GM19035 (cell line): ENCODE results near the gene RNLS.

Experiments used
- ATAC-seq: cut with Tn5 transposase; IDR thresholded peaks from one replicate; pipeline ENCODE4 v1.9.1; 2021; ENCODE audit not compliant: unreplicated experiment

Gene RNLS

DNA sequence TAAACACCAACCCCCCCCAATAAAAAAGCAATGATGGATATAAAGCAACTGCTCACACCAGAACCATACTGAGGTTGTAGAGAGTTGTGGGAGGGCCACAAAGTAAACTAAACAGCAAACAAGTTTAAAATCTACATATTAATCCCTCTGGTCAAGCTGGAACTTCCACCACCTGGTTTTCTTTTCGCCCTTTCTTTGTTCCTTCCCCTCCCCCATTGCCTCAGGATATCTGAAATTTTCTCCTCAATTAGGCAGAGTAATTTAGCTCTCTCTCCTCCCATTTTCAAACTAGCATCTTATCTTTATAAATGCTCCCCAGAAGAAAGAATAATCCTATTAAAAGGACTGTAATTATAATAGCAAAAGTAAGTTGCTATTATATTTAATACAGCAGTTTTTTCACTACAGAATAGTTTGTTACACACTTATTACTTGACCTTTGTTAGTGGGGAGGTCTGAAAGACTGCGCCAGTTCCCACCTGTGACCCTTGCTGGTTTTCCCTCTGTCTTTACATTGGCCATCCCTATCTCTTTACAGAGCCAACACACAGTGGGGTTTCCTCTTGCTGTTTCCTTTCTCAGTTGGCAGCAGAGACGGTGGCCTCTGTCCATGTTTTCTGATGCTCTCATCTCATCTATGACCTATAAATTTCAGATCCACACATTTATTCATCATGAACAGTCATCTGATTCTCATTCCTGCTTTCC is 235.4 kb downstream of the RNLS start:
- ATAC-seq: no peak

DNA sequence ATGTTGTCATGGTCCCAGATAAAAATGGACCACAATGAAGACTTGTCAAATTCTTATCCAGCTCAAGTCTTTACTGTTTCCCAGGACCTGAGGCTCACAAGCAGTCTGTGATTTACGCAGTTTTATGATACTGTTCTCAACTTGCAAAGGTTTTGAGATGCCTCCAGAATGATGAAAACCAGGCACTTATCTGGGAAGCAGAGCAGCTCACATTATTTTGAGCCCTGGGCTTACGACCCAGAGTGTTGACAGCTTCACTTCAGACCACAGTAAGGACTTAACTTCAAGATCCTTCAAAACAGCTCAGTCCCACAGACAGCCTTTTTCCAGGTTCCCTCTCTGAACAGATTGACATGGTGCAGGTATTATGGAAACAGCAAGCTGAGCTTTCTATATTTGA is 236.1 kb downstream of the RNLS start:
- no peak for ATAC-seq

DNA sequence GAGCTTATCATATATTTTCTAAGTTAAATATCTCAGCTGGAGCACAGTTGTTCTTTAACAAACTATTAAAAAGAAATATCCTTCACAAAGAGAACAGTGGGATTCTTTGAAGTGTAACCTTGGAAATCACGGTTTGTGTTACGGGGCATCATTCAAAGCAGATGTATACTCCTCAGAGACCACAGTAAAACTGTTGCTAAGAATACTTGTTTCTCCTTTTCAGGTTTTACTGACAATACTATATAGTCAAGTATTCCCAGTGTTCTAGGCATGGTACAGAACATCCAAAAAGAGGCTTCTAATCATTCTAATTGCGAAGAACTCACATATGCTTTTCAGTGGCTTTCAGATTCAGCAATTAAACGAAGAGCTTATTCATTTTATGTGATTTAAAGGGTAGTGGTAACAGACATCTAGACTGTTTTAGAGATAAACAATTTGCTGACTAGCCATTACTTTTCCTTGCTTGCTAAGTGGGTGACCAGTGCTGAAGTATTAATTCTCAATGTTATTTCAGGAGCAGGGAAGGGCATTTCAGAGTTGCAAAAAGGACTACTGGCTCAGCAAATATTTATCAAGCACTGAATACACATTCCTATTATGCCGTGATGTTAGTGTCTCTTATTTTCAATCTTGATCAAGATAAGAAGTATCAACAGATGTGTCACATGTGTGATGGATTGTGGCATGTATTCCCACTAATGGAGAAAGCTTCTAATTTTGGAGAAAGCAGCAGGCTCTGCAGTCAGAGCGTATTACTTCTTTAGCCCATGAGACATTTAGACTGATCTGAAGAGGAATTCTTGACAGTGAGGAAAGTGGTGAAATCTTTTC is 236.8 kb downstream of the RNLS start:
- ATAC-seq: no peak

DNA sequence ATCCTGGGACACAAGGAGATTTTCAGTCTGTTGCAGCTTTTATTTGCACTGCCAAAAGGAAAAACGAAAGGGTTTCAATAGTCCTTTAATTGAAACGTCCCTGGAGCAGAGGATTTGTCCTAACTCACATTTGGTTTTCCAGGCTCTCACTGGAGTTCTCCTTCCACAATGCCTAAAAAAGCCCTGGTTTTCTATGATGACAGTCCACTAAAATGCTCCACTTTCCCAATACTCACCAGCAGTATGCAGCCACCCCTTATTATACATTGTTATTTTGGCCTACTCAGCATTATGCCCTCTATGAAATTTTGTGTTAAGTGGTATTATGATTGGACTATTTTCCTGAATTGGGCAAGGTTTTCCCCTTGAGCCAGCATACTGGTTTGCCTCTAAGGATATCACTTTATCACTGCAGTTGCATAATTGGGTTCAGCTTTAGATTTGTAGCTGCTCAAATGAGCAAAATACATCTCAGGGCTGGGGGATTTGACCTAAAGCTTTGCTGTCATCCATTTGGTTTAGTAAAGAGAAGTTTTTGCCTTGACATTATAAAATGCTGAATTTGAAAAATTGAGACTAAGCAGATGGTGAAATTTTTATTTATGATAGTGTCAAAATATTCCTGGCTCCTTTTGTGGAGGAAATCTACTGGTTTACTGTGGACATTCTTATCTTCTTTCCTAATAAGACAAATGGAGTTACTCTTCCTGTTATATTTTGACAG is 239.2 kb downstream of the RNLS start:
- ATAC-seq: no peak

DNA sequence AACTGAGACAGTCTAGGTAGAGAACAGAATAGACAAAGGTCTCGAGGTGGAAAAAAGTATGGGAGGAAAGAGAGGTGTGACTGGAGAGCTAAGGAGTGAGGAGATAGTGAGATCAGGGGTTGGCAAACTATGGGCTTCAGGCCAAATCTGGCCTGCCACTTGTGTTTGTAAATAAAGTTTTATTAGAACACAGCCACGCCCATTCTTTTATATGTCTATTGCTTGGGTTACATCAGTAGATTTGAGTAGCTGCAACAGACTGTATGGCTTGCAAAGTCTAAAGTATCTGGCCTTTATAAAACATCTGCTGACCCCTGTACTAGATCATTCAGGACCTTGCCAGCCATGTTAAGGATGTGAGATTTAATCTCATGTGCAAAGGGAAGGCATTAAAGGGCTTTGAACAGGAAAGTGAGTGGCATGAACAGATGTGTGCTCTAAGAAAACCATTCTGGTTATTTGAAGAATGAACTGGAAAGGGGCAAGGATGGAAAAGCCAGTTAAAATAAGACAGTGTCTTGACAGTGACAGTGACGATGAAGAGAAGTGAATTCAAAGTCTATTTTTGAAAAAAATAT is 240.3 kb downstream of the RNLS start:
- no peak for ATAC-seq

DNA sequence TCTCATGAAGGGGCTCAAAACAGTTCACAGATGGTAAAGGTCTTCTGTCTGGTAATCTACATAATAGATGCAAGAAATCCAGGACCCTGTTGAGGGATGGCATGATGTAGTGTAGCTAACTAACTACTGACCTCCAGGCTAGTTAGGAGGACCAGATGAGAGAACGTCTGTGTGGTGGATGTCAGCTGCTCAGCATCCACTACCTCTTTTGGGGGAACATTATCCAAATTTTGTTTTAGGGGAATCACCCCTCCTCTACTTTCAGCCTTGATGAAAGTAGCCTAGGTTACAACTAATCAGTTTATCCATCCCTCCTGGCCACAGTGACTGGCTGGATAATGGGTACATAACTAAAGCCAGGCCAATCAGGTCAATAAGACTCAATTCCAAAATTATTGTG is 246.0 kb downstream of the RNLS start:
- no peak for ATAC-seq

DNA sequence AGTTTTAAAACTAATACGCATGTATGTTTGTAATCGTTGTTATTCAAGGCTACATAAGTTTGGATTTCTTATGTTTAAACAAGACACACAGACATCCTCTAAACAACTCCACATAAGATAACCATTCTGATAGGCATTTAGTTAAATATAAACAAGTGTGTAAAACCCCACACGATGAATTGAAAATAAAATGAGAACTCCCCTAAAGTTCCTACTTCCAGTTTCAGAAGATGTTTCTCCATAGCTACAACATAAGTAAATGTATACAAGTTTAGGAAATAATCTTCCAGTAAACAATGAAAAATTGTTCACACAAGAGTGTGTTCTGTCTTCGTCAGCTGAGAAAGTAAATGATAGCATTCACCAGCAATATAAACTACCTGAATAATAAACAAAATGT is 246.8 kb downstream of the RNLS start:
- no peak for ATAC-seq

DNA sequence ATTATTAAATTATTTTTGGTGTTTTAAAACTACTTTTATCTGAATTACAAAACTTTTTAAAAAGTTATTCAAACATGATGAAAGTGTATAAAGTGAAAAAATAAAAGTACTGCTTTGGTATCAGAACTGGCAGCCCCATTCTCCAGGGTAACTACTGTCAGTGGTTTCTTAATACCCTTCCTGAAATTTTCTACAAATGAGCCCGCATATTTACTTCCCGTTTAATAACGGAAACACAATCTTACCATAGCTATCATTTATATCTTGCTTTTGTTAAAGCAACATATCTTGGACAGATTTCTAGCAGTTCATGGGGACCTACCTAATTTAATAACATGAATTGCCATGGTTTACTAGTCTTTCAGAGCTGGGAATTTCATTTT is 249.9 kb downstream of the RNLS start:
- ATAC-seq: no peak

DNA sequence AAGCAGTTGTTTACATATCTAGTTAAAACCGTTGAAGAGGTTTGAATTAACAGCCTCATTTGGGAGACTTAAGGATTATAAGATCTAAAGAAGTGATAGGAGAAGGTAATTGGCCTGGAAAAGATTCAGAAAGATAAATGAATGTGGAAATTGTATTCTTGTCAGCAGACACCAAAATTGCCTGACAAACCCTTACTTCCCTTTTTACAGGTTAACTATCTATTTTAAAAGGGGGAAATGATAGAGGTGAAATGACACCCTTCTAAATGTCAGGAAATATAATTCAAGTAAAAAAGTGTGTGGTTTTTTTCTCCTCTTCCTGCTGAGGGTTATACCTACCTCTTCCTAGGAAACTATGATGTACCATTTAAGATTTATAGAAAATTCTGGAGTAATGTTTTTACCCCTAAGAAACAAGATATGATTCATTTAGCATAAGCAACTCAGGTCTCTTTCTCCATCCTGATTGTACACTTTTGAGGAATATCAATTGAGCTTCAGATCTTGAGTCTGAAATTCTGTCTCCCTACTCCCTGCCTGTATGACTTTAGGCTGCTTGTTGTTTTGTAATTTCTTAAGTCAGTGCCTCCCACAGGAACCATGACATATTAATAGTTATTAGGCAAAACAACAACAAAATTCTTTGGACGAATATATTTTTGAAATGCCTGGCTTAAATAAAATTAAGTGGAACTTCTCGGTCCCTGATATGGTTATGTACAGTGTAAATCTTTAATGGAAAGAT is 250.4 kb downstream of the RNLS start:
- no peak for ATAC-seq

DNA sequence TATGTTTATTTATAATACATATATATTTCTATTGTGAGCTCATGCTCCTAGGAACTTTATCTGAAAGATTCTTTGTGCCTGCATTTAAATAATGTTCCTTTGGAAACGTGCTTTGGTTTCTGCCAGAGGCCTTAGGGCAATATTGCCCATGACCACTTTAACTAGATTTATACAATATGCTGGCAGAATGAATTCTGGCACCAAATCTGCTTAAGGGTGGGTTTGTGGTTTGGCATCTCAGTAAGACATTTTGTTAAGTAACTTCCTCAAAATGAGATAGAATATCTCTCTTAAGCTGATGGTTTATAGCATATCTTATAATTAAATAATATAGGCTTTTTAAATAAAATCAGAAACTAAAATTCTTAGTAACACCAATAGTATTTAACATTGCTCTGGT is 252.9 kb downstream of the RNLS start:
- no peak for ATAC-seq

DNA sequence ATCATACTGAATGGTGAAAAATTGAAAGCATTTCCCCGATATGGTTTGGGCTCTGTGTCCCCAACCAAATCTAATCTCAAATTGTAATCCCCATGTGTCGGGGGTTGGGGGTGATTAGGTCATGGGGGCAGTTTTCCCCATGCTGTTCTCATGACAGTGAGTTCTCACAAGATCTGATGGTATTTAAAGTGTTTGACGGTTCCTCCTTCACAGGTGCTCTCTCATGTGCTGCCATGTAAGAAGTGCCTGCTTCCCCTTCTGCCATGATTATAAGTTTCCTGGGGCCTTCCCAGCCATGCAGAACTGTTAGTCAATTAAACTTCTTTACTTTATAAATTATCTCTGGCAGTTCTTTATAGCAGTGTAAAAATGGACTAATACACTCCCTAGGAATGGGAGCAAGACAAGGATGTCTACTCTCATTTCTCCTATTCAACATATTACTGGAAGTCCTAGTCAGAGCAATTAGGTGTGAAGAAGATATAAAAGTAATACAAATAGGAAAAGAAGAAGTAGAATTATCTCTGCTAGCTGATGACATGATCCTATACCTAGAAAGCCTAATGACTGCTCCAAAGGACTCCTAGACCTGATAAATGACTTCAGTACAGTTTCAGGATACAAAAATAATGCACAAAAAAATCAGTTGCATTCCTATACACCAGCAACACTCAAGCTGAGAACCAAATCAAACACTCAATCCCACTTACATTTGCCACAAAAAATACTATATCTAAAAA is 260.6 kb downstream of the RNLS start:
- ATAC-seq: no peak

DNA sequence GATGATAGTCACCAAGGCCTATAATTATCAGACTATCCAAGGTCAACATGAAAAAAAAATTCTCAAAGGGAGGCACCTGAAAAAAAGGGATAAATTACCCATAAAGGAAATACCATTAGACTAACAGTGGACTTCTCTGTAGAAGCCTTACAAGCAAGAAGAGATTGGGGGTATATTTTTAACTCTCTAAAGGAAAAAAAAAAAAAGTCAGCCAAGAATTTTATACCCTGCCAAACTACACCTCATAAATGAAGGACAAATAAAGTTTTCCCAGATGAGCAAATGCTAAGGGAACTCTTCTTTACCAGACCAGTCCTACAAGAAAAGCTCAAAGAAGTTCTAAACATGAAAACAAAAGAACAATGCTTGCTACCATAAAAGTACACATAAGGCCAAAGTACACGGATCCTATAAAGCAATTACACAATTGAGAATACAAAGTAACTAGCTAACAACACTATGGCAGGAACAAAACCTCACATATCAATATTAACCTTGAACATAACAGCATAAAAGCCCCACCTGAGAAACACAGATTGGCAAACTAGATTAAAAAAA is 263.1 kb downstream of the RNLS start:
- no peak for ATAC-seq

DNA sequence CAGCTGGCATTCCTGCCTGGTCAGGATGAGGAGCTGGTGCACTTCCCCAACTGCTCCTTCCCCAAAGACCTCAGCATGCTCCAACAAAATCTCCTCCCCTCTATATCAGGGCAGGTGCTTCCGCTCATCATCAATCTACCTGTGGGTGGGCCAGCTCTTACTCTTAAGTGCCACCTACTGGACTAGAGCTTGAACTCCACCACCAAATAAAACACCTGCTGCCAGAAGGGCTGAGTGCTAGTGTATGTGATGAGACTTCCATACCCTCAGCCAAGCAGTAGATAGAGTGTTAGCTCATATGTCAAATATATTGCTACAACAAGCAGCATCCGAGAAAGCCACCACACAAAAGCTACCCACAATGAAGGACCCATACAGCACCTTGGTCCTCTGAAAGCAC is 264.3 kb downstream of the RNLS start:
- ATAC-seq: no peak

DNA sequence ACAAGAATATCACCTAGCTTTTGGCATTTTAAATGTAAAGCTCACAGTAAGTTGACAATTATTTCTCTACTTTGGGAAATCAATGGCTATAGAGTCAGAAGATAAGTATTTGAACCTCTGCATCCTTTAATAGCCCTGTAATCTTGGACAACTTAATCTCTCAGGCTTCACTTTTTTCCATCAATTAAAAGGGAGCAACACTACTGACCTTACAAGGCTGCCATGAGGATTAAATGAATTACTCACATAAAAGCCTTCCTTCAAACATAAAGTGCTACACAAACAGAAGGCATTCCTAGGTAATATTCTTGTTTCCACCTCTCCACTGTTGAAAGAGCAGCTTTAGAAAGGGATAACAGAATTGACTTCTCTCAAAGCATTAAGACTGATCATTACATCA is 266.0 kb downstream of the RNLS start:
- ATAC-seq: no peak

DNA sequence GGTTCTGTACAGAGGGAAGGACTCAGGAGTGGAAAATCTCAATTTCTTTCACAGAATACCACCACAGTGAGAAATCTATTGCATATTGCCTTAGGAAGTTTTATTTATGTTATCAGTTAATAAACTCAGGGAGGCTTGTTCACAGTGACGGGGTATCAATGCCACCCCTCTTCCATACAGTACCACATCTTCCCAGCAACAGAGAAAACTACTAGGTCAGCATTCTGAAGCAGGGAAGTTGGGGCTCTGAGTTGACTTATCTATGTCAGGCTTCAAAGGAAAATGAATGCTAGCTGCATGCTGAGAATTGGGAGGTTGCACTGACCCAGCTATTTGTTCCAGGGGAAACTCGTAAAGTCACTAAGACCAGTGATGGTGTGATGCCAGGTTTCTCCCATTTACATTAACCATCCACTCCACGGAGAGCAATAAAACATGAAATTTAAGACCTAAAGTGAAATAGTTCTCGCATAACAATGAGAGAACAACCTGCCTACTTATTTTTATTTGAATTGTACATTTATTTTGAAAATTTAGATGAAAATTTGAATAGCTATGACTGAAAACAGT is 266.7 kb downstream of the RNLS start:
- ATAC-seq: no peak

DNA sequence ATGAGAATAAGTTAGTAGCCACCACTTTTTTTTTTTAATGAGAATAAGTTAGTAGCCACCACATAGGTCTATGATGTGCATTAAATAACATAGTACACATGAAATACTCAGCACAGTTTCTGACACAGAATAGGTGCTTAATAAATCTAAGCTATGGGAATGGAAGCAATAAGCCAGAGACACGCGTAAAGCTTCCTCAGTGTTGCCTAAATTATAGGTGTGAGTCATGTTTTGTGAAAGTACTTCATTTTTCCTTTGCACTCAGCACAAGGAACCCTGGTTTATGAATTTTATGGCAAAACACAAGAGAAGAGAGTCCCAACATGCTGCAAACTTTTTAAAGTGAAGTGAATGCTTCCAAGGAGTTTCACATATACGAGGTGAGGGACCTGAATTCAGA is 267.4 kb downstream of the RNLS start:
- ATAC-seq: no peak

DNA sequence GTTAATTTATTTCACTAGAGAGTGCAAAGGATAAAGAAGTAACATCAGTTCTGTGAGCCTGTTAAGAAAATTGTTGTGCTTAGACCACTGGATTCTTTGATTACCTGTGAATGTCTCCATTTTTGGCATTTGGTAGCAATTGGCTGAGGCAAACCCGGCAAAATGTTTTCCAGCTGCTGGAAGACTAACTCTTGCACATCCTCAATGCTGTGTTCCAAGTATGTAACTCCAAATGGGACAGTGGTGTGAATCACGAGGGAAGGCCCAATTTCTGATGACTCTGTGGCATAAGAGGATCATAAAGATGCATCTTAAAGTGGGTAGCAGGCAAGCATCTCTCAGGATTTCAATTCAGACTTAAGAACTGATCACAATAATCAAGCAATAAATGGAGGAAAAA is 268.8 kb downstream of the RNLS start:
- no peak for ATAC-seq

DNA sequence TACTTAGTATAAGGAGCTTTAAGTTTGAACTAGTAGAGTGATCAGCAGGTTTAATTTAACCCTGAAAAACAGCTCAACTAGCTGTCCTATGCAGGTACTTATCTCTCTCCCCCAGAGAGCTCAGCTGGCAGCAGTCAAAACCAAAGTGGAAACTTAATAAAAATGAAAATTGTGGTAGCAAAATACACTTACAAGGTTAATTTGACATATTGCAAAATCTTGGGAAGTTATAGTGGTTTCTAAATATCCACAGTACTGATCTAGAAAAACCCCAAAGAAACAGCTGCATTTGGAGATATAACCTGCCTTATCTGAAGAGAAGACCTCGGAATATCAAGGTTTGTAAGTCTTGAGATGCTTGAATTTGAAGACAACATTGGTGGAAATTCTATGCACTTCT is 269.2 kb downstream of the RNLS start:
- no peak for ATAC-seq

DNA sequence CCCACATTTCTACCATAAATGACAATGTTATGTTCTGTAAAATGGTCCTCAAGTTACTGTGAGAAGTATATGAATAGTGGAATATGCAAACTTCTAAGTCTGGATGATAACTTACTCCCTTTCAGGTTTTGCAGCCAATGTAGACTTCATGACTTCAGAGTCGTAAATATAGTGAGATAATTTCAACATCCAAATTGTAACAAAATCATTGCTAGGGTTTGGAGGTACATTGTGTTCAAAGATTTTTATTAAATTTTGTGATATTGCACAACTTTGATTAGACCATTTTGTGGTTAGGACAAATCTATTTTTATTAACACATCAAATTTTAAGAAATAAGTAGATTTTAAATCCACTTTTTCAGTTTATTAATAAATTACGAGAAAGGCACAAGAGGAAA is 270.3 kb downstream of the RNLS start:
- ATAC-seq: no peak

DNA sequence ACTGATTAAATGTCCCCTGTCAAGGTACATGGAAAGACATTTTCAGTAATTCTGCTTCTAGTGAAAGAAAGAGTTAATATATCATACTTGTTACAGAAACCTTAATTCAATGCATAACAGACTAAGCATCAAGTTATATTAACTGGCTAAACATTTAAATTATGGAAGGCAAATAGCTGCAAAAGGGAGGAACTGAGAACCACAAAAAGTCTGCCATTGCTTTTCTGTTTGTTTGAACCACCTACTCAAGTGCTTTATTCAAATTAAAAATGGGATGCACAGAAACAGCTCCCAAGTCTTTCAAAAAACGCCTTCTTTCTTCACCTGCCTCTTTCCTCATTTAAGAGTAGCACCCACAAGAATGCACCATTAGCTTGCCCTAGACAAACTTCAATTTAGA is 271.9 kb downstream of the RNLS start:
- ATAC-seq: no peak
